ENCODE data around the gene TUBA1B. TPM values are rescaled to one million over a fixed set of nuclear protein-coding genes. Genes with fewer than 3 reads are reported as not detected.

TUBA1B gene
- total and polyA plus RNA-seq, 7 experiments from 2014 or later = 124 to 1,463 (median 280) TPM

GRCh38 chr12:49084438-49084837 lies 46.8 kb downstream of the TUBA1B start:
- no peak overlapping the region for H3K4me3 Mint-ChIP-seq
- intact Hi-C loops (cut with micrococcal nuclease) = no loop called here
- H3K36me3 Mint-ChIP-seq = no peaks in the 10 kb centered on the region
- Histone ChIP-seq H3K4me1 (ENCODE audit: control insufficient read depth in 2 of 2, insufficient read depth in 2 of 2, low read length in 2 of 2) (peaks cover 11 to 13% of the 10 kb centered on the region in 2 donors), H3K9me3 (ENCODE audit: control insufficient read depth in 2 of 3, low read length in 3 of 3) (no peaks in the 10 kb centered on the region), H3K4me3 (ENCODE audit: low read length) (no peak overlapping the region), H3K36me3 (ENCODE audit: control insufficient read depth in 2 of 3, insufficient read depth in 3 of 3, low read length in 3 of 3) (no peaks in the 10 kb centered on the region), H3K27ac (ENCODE audit: low read depth, low read length) (no peak overlapping the region), H3K27me3 (ENCODE audit: control insufficient read depth in 2 of 2, insufficient read depth in 2 of 2, low read length in 2 of 2) (peaks cover 10 to 11% of the 10 kb centered on the region in 2 donors)
- peaks cover 0 to 26% (median 9%) of the 10 kb centered on the region in 7 donors for H3K4me1 Mint-ChIP-seq
- no peaks in the 10 kb centered on the region for H3K9me3 Mint-ChIP-seq
- peaks cover 5 to 32% (median 18%) of the 10 kb centered on the region in 5 donors for H3K27me3 Mint-ChIP-seq
- POLR2A ChIA-PET = interaction anchor here (1.1 to 1.5 kb wide), 3 partner anchors 19 to 46 kb away, joined by 3 to 5 read pairs (median 4); no protein-coding TSS in a partner anchor
- CTCF ChIA-PET = interaction anchor here (0.7 to 5.8 kb wide), 6 partner anchors 15 to 1040 kb away, joined by 3 to 55 read pairs (median 4); partner anchors contain the start of gene RHEBL1
- no peak for DNase-seq
- no peak for ATAC-seq
- H3K27ac Mint-ChIP-seq = no peak overlapping the region

- DNase-seq (no peak), ATAC-seq (no peak)
- Mint-ChIP-seq H3K4me3 (no peak overlapping the region), H3K27me3 (peaks cover 0 to 7% (median 4%) of the 10 kb centered on the region in 5 donors), H3K36me3 (no peaks in the 10 kb centered on the region), H3K4me1 (no peaks in the 10 kb centered on the region), H3K9me3 (no peaks in the 10 kb centered on the region), H3K27ac (no peak overlapping the region)
- ChIA-PET CTCF (no interaction called here), POLR2A (interaction anchor here (1.2 to 1.7 kb wide), 2 partner anchors 10 to 51 kb away, joined by 3 to 5 read pairs; partner anchors contain the start of genes RHEBL1 and TUBA1B)
- H3K27me3 ChIP-seq (ENCODE audit: control insufficient read depth in 2 of 2, insufficient read depth in 2 of 2, low read length in 2 of 2) = no peaks in the 10 kb centered on the region
- H3K36me3 ChIP-seq (ENCODE audit: control insufficient read depth in 2 of 3, insufficient read depth in 3 of 3, low read length in 3 of 3) = no peaks in the 10 kb centered on the region
- H3K27ac ChIP-seq (ENCODE audit: low read depth, low read length) = no peak overlapping the region
- H3K4me1 ChIP-seq (ENCODE audit: control insufficient read depth in 2 of 2, insufficient read depth in 2 of 2, low read length in 2 of 2) = no peaks in the 10 kb centered on the region
- intact Hi-C loops (cut with micrococcal nuclease) = no loop called here
- no peaks in the 10 kb centered on the region for H3K9me3 ChIP-seq (ENCODE audit: control insufficient read depth in 2 of 3, low read length in 3 of 3)
- H3K4me3 ChIP-seq (ENCODE audit: low read length) = no peak overlapping the region
These were observed 51.4 kb downstream of the TUBA1B start for GRCh38 chr12:49079793-49080192.

Other genes with a start within 250 kb of the TUBA1B start
- 10 to 100 TPM; 40.3 to 55.7 (median 48.5) TPM for gene FKBP11, start 205.9 kb downstream of the TUBA1B start, total RNA-seq
- gene FKBP11, start 205.9 kb downstream of the TUBA1B start, polyA plus RNA-seq = 10 to 100 TPM; 74.2 to 83.7 TPM
- gene ARF3, start 173.9 kb downstream of the TUBA1B start, total RNA-seq = 100 to 1,000 TPM in 1 of 5 experiments, 10 to 100 TPM in 4; 48.7 to 137 (median 56.1) TPM
- 10 to 100 TPM; 15.9 to 21.9 TPM for gene ARF3, start 173.9 kb downstream of the TUBA1B start, polyA plus RNA-seq
- gene WNT10B, start 159.7 kb downstream of the TUBA1B start, total RNA-seq = 10 to 100 TPM in 1 of 5 experiments, 1 to 10 TPM in 4; 1.8 to 10.7 (median 7.5) TPM
- under 1 TPM; 0.07 to 0.15 TPM for gene WNT10B, start 159.7 kb downstream of the TUBA1B start, polyA plus RNA-seq
- gene WNT1, start 153.1 kb downstream of the TUBA1B start, total RNA-seq = 1 to 10 TPM in 1 of 5 experiments, under 1 TPM in 3, not detected in 1; 0.30 to 1.5 (median 0.49) TPM
- gene WNT1, start 153.1 kb downstream of the TUBA1B start, polyA plus RNA-seq = under 1 TPM in 1 of 2 donors, not detected in 1; 0.24 TPM
- under 1 TPM in 3 of 5 experiments, not detected in 2; 0.19 to 0.71 (median 0.27) TPM for gene DDN, start 132.0 kb downstream of the TUBA1B start, total RNA-seq
- gene DDN, start 132.0 kb downstream of the TUBA1B start, polyA plus RNA-seq = not detected
- 10 to 100 TPM; 34.0 to 74.4 (median 50.6) TPM for gene PRKAG1, start 112.6 kb downstream of the TUBA1B start, total RNA-seq
- 10 to 100 TPM; 39.4 to 49.6 TPM for gene PRKAG1, start 112.6 kb downstream of the TUBA1B start, polyA plus RNA-seq
- gene KMT2D, start 70.6 kb downstream of the TUBA1B start, total RNA-seq = 100 to 1,000 TPM; 129 to 167 (median 151) TPM
- 10 to 100 TPM in 1 of 2 donors, 1 to 10 TPM in 1; 6.6 to 26.4 TPM for gene KMT2D, start 70.6 kb downstream of the TUBA1B start, polyA plus RNA-seq
- gene RHEBL1, start 61.4 kb downstream of the TUBA1B start, total RNA-seq = 1 to 10 TPM; 1.8 to 9.4 (median 3.3) TPM
- gene RHEBL1, start 61.4 kb downstream of the TUBA1B start, polyA plus RNA-seq = 1 to 10 TPM; 1.8 to 3.8 TPM
- under 1 TPM; 0.24 to 0.91 (median 0.76) TPM for gene DHH, start 36.6 kb downstream of the TUBA1B start, total RNA-seq
- not detected for gene DHH, start 36.6 kb downstream of the TUBA1B start, polyA plus RNA-seq
- 100 to 1,000 TPM in 4 of 5 experiments, 10 to 100 TPM in 1; 67.4 to 328 (median 263) TPM for gene LMBR1L, start 20.5 kb downstream of the TUBA1B start, total RNA-seq
- gene LMBR1L, start 20.5 kb downstream of the TUBA1B start, polyA plus RNA-seq = 10 to 100 TPM; 40.7 to 58.6 TPM
- gene TUBA1A, start 57.7 kb upstream of the TUBA1B start, total RNA-seq = 100 to 1,000 TPM in 2 of 5 experiments, 10 to 100 TPM in 3; 61.8 to 492 (median 98.8) TPM
- 100 to 1,000 TPM; 176 to 178 TPM for gene TUBA1A, start 57.7 kb upstream of the TUBA1B start, polyA plus RNA-seq
- 100 to 1,000 TPM in 1 of 5 experiments, 10 to 100 TPM in 4; 17.9 to 195 (median 24.1) TPM for gene TUBA1C, start 133.7 kb upstream of the TUBA1B start, total RNA-seq
- gene TUBA1C, start 133.7 kb upstream of the TUBA1B start, polyA plus RNA-seq = 10 to 100 TPM; 21.5 to 23.1 TPM
- not detected for gene PRPH, start 163.8 kb upstream of the TUBA1B start, total RNA-seq
- gene PRPH, start 163.8 kb upstream of the TUBA1B start, polyA plus RNA-seq = not detected
- 10 to 100 TPM in 1 of 5 experiments, 1 to 10 TPM in 2, under 1 TPM in 1, not detected in 1; 0.83 to 58.2 (median 1.3) TPM for gene TROAP, start 191.9 kb upstream of the TUBA1B start, total RNA-seq
- under 1 TPM in 1 of 2 donors, not detected in 1; 0.21 TPM for gene TROAP, start 191.9 kb upstream of the TUBA1B start, polyA plus RNA-seq
- not detected for gene C1QL4, start 205.8 kb upstream of the TUBA1B start, total RNA-seq
- not detected for gene C1QL4, start 205.8 kb upstream of the TUBA1B start, polyA plus RNA-seq
- gene DNAJC22, start 215.5 kb upstream of the TUBA1B start, total RNA-seq = not detected
- gene DNAJC22, start 215.5 kb upstream of the TUBA1B start, polyA plus RNA-seq = not detected
- 1 to 10 TPM; 7.4 to 9.8 (median 8.9) TPM for gene SPATS2, start 236.1 kb upstream of the TUBA1B start, total RNA-seq
- 1 to 10 TPM; 3.0 to 7.8 TPM for gene SPATS2, start 236.1 kb upstream of the TUBA1B start, polyA plus RNA-seq